Measurements from ENCODE around the gene MCOLN1.

The MCOLN1 gene

GRCh38 chr19:7522072-7522922 lies at the start of gene MCOLN1:
TSS of gene MCOLN1 (plus strand) at chr19:7522624. CDS start at chr19:7522751, 127 bp downstream.
- DNase-seq = peak; percentile 100

- DNase-seq = no peak
These were observed 46.8 kb upstream of the MCOLN1 start for GRCh38 chr19:7475665-7476064.

- DNase-seq = no peak
These were observed 46.2 kb upstream of the MCOLN1 start for GRCh38 chr19:7476241-7476640.

- DNase-seq = no peak
These were observed 45.5 kb upstream of the MCOLN1 start for GRCh38 chr19:7476777-7477494.

- DNase-seq = no peak
These were observed 44.7 kb upstream of the MCOLN1 start for GRCh38 chr19:7477758-7478157.

- DNase-seq = no peak
These were observed 44.1 kb upstream of the MCOLN1 start for GRCh38 chr19:7478173-7478842.

GRCh38 chr19:7478843-7479227 lies 43.6 kb upstream of the MCOLN1 start:
- DNase-seq = no peak

GRCh38 chr19:7480222-7480969 lies 42.0 kb upstream of the MCOLN1 start:
- no peak for DNase-seq

- DNase-seq = no peak
These were observed 41.5 kb upstream of the MCOLN1 start for GRCh38 chr19:7480970-7481255.

- peak; percentile 35 for DNase-seq
These were observed 39.6 kb upstream of the MCOLN1 start for GRCh38 chr19:7482584-7483439.

GRCh38 chr19:7483720-7484201 lies 38.7 kb upstream of the MCOLN1 start:
- DNase-seq = no peak

GRCh38 chr19:7486923-7487322 lies 35.5 kb upstream of the MCOLN1 start:
- no peak for DNase-seq

GRCh38 chr19:7488736-7489353 lies 33.6 kb upstream of the MCOLN1 start, which contains the start of gene PEX11G:
TSS of gene PEX11G (minus strand) at chr19:7489035. CDS start at chr19:7489010, 25 bp downstream.
- peak; percentile 97 for DNase-seq

- no peak for DNase-seq
These were observed 32.8 kb upstream of the MCOLN1 start for GRCh38 chr19:7489609-7490044.

- DNase-seq = peak; percentile 77
These were observed 30.3 kb upstream of the MCOLN1 start for GRCh38 chr19:7492142-7492541.

GRCh38 chr19:7492558-7492957 lies 29.9 kb upstream of the MCOLN1 start:
- DNase-seq = no peak

GRCh38 chr19:7494416-7495098 lies 27.9 kb upstream of the MCOLN1 start:
- DNase-seq = no peak

- DNase-seq = no peak
These were observed 25.1 kb upstream of the MCOLN1 start for GRCh38 chr19:7497292-7497691.

GRCh38 chr19:7500811-7501450 lies 21.5 kb upstream of the MCOLN1 start:
- peak; percentile 74 for DNase-seq

- DNase-seq = no peak
These were observed 19.9 kb upstream of the MCOLN1 start for GRCh38 chr19:7502552-7502951.
